H9 (cell line): Measurements from ENCODE around the gene RABGAP1. TPM values are rescaled to one million over a fixed set of nuclear protein-coding genes. Genes with fewer than 3 reads are reported as not detected.

Experiments used
- DNase-seq: peaks from one replicate; pipeline ENCODE4 v3.0.0-alpha.2; 2017
- H2AFZ ChIP-seq: one replicate; pipeline ENCODE4 v1.6.1; 2013; ENCODE audit warnings: mild to moderate bottlenecking, low read length, control low read depth, moderate library complexity
- H2AK5ac ChIP-seq: 2 replicates; pipeline ENCODE4 v1.6.1; 2013; ENCODE audit warnings: low read length, control low read depth, mixed read lengths; ENCODE audit not compliant: insufficient read length
- H2BK120ac ChIP-seq: one replicate; pipeline ENCODE4 v1.6.1; 2013; ENCODE audit warnings: low read depth, mild to moderate bottlenecking, low read length, control low read depth, inconsistent platforms; ENCODE audit not compliant: poor library complexity, severe bottlenecking
- H2BK12ac ChIP-seq: 2 replicates; pipeline ENCODE4 v1.6.1; 2013; ENCODE audit warnings: low read length, control low read depth, mixed read lengths, low read depth; ENCODE audit not compliant: insufficient read length
- H2BK15ac ChIP-seq: 2 replicates; pipeline ENCODE4 v1.6.1; 2013; ENCODE audit warnings: low read depth, low read length, control low read depth
- H2BK20ac ChIP-seq: one replicate; pipeline ENCODE4 v1.6.1; 2013; ENCODE audit warnings: low read depth, mild to moderate bottlenecking, low read length, control low read depth, inconsistent platforms; ENCODE audit not compliant: poor library complexity, severe bottlenecking
- H2BK5ac ChIP-seq: 2 replicates; pipeline ENCODE4 v1.6.1; 2013; ENCODE audit warnings: low read length, control low read depth, mixed read lengths; ENCODE audit not compliant: insufficient read length
- H3K14ac ChIP-seq: 2 replicates; pipeline ENCODE4 v1.6.1; 2013; ENCODE audit warnings: low read length, control low read depth; ENCODE audit not compliant: insufficient read depth
- H3K18ac ChIP-seq: 2 replicates; pipeline ENCODE4 v1.6.1; 2013; ENCODE audit warnings: low read depth, mild to moderate bottlenecking, mixed read lengths, low read length, control low read depth; ENCODE audit not compliant: insufficient read length
- H3K23ac ChIP-seq: 2 replicates; pipeline ENCODE4 v1.6.1; 2013; ENCODE audit warnings: low read length, control low read depth, mixed read lengths, low read depth; ENCODE audit not compliant: insufficient read length
- H3K23me2 ChIP-seq: 2 replicates; pipeline ENCODE4 v1.6.1; 2013; ENCODE audit warnings: low read depth, mild to moderate bottlenecking, mixed read lengths, low read length, control low read depth; ENCODE audit not compliant: insufficient read length, poor library complexity, severe bottlenecking
- H3K27ac ChIP-seq: 2 replicates; pipeline ENCODE4 v1.5.1; 2013; ENCODE audit warnings: low read length, control low read depth, mixed read lengths, low read depth; ENCODE audit not compliant: insufficient read length
- H3K27me3 ChIP-seq: 2 replicates; pipeline ENCODE4 v1.6.1; 2013; ENCODE audit warnings: low read length, control low read depth, inconsistent platforms; ENCODE audit not compliant: insufficient read depth
- H3K4ac ChIP-seq: 2 replicates; pipeline ENCODE4 v1.6.1; 2013; ENCODE audit warnings: low read depth, mild to moderate bottlenecking, control low read depth, inconsistent platforms, low read length, moderate library complexity
- H3K4me1 ChIP-seq: 2 replicates; pipeline ENCODE4 v1.6.1; 2013; ENCODE audit warnings: low read length, control low read depth, inconsistent platforms; ENCODE audit not compliant: insufficient read depth
- H3K4me2 ChIP-seq: 2 replicates; pipeline ENCODE4 v1.6.1; 2013; ENCODE audit warnings: low read length, control low read depth, mixed read lengths; ENCODE audit not compliant: insufficient read length, insufficient read depth
- H3K56ac ChIP-seq: 2 replicates; pipeline ENCODE4 v1.6.1; 2013; ENCODE audit warnings: low read depth, mild to moderate bottlenecking, mixed read lengths, low read length, control low read depth; ENCODE audit not compliant: insufficient read length
- H3K79me1 ChIP-seq: 2 replicates; pipeline ENCODE4 v1.6.1; 2013; ENCODE audit warnings: low read depth, mild to moderate bottlenecking, moderate library complexity, low read length, control low read depth, inconsistent platforms; ENCODE audit not compliant: insufficient read depth, poor library complexity, severe bottlenecking
- H3K79me2 ChIP-seq: 2 replicates; pipeline ENCODE4 v1.6.1; 2013; ENCODE audit warnings: low read length, control low read depth, inconsistent platforms; ENCODE audit not compliant: insufficient read depth
- H3K9ac ChIP-seq: 2 replicates; pipeline ENCODE4 v1.6.1; 2013; ENCODE audit warnings: low read length, control low read depth, mixed read lengths; ENCODE audit not compliant: insufficient read length; ENCODE audit errors: extremely low read depth
- H3K9me3 ChIP-seq: one replicate; pipeline ENCODE4 v1.6.1; 2013; ENCODE audit warnings: low read depth, low read length, inconsistent platforms; ENCODE audit not compliant: control insufficient read depth
- H3T11ph ChIP-seq: one replicate; pipeline ENCODE4 v1.6.1; 2013; ENCODE audit warnings: mild to moderate bottlenecking, low read length, control low read depth, inconsistent platforms
- H4K20me1 ChIP-seq: one replicate; pipeline ENCODE4 v1.6.1; 2013; ENCODE audit not compliant: control insufficient read depth, insufficient read length, insufficient read depth
- H4K5ac ChIP-seq: 2 replicates; pipeline ENCODE4 v1.6.1; 2013; ENCODE audit warnings: low read depth, mild to moderate bottlenecking, mixed read lengths, low read length, control low read depth; ENCODE audit not compliant: insufficient read length
- H4K8ac ChIP-seq: replicated peaks from 2 replicates; pipeline ENCODE4 v1.6.1; 2013; ENCODE audit warnings: low read length, control low read depth, mixed read lengths, low read depth; ENCODE audit not compliant: insufficient read length
- H4K91ac ChIP-seq: 2 replicates; pipeline ENCODE4 v1.6.1; 2013; ENCODE audit warnings: low read depth, mild to moderate bottlenecking, moderate library complexity, mixed read lengths, low read length, control low read depth; ENCODE audit not compliant: insufficient read length
- H3K27ac Mint-ChIP-seq, 3 experiments: 2 replicates in 2 of 3; 3 replicates in 1 of 3; pipeline ENCODE4 v1.8.0; 2020 to 2021; ENCODE audit warnings: mixed read lengths in 3 of 3, mild to moderate bottlenecking in 1 of 3, moderate library complexity in 1 of 3
- H3K27me3 Mint-ChIP-seq: 2 replicates; pipeline ENCODE4 v1.8.0; 2021; ENCODE audit warnings: low read depth, mild to moderate bottlenecking, moderate library complexity, mixed read lengths
- H3K36me3 Mint-ChIP-seq, 3 experiments: 2 replicates in 2 of 3; 3 replicates in 1 of 3; pipeline ENCODE4 v1.8.0; 2020 to 2021; ENCODE audit warnings: low read depth in 3 of 3, mixed read lengths in 3 of 3; ENCODE audit not compliant: insufficient read depth in 1 of 3
- H3K4me1 Mint-ChIP-seq, 2 experiments: 2 replicates each; pipeline ENCODE4 v1.8.0; 2020; ENCODE audit warnings: mixed read lengths in 2 of 2
- H3K4me3 Mint-ChIP-seq, 2 experiments: 2 replicates in 1 of 2; 3 replicates in 1 of 2; pipeline ENCODE4 v1.8.0; 2020 to 2021; ENCODE audit warnings: mild to moderate bottlenecking in 2 of 2, mixed read lengths in 2 of 2, moderate library complexity in 1 of 2
- H3K9me3 Mint-ChIP-seq, 2 experiments: 2 replicates in 1 of 2; 3 replicates in 1 of 2; pipeline ENCODE4 v1.8.0; 2020; ENCODE audit warnings: mild to moderate bottlenecking in 2 of 2, mixed read lengths in 2 of 2, moderate library complexity in 1 of 2
- CTCF ChIP-seq: fragments of 200-600 bp; sonication (generic); conservative IDR thresholded peaks from 3 replicates; pipeline ENCODE4 v1.8.0; 2021; ENCODE audit warnings: antibody characterized with exemption, mild to moderate bottlenecking
- WGBS: extraction: QIAGEN DNeasy Blood & Tissue Kit; methylation state at CpG from one replicate; pipeline ENCODE4 v1.1.7; 2013; ENCODE audit warnings: missing lambda C conversion rate, low lambda C conversion rate, mixed read lengths; ENCODE audit not compliant: insufficient read length; ENCODE audit errors: extremely low coverage; 5-methylcytosine and 5-hydroxymethylcytosine counted together
- total RNA-seq: library from RNA; stranded (reverse); gene quantifications from 2 replicates; pipeline ENCODE4 v1.2.1, GENCODE V29; 2021

Gene RABGAP1
- total RNA-seq, 1 experiment from 2014 or later: 31.6 TPM

- no peak overlapping the region for H3K23ac ChIP-seq
- H2BK12ac ChIP-seq: peak overlapping the region; percentile 40
- H2AK5ac ChIP-seq: no peak overlapping the region
- H3K27me3 Mint-ChIP-seq: no peaks in the 10 kb centered on the region
- WGBS: no CpG with 5 or more reads among the region's 3 CpGs
- no peak overlapping the region for H3K14ac ChIP-seq
- H4K91ac ChIP-seq: no peak overlapping the region
- peaks cover 15% of the 10 kb centered on the region; the same call in 1 of the 2 replicates for H3K4me1 ChIP-seq
- no peaks in the 10 kb centered on the region for H3K9me3 ChIP-seq
- no peak overlapping the region for H3K4ac ChIP-seq
- no peaks in the 10 kb centered on the region for H3K79me2 ChIP-seq
- peak overlapping the region; percentile 60 to 98 (median 94) for H3K27ac Mint-ChIP-seq
- no peak overlapping the region for H2BK120ac ChIP-seq
- no peaks in the 10 kb centered on the region for H3K27me3 ChIP-seq
- no peaks in the 10 kb centered on the region for H3K79me1 ChIP-seq
- no peak overlapping the region for H3K56ac ChIP-seq
- H3K18ac ChIP-seq: no peak overlapping the region
- no peaks in the 10 kb centered on the region for H4K20me1 ChIP-seq
- TF ChIP-seq CTCF: no peak
- peaks cover 31% of the 10 kb centered on the region in 2 experiments for H3K4me1 Mint-ChIP-seq
- no peak overlapping the region for H4K5ac ChIP-seq
- H2BK15ac ChIP-seq: no peak overlapping the region
- H2AFZ ChIP-seq: no peak overlapping the region
- no peak for DNase-seq
- H3K9me3 Mint-ChIP-seq: no peaks in the 10 kb centered on the region
- no peak overlapping the region for H2BK5ac ChIP-seq
- H3T11ph ChIP-seq: no peak overlapping the region
- H3K4me2 ChIP-seq: peak overlapping the region; percentile 18
- H3K36me3 Mint-ChIP-seq: peaks cover 41 to 78% (median 78%) of the 10 kb centered on the region in 3 experiments; a peak in 6 of 7 replicates
- H4K8ac ChIP-seq: no peak overlapping the region
- no peaks in the 10 kb centered on the region for H3K23me2 ChIP-seq
- peak overlapping the region; percentile 51 for H3K27ac ChIP-seq
- peak overlapping the region in 1 of 2 experiments; percentile 15; a peak in 1 of 5 replicates for H3K4me3 Mint-ChIP-seq
- no peak overlapping the region for H3K9ac ChIP-seq
- H2BK20ac ChIP-seq: no peak overlapping the region
These were observed 156.7 kb downstream of the RABGAP1 start for GRCh38 chr9:123097430-123098095.
